GM23338 (cell line): ENCODE data around the gene CFDP1. TPM values are rescaled to one million over a fixed set of nuclear protein-coding genes. Genes with fewer than 3 reads are reported as not detected.
A peak's percentile ranks its signal among the peaks of the same experiment; 100 is the strongest.
"Not testable (repeated sequence)": the region's sequence is repeated elsewhere in the genome, so short reads cannot be mapped to it uniquely, and the experiment has no call there.

Experiments
- ATAC-seq: fragments of 200-7000 bp; cut with Tn5 transposase; 3 replicates; pipeline ENCODE4 v1.9.1; 2020
- DNase-seq: peaks from one replicate; pipeline ENCODE4 v3.0.0-alpha.2; 2015; ENCODE audit warnings: low spot score
- H2AFZ ChIP-seq: fragments of 200-600 bp; sonication (generic); 2 replicates; pipeline ENCODE4 v1.8.0; 2016; ENCODE audit warnings: antibody characterized with exemption, mild to moderate bottlenecking, moderate library complexity
- H3F3A ChIP-seq: fragments of 200-600 bp; sonication (generic); replicated peaks from 2 replicates; pipeline ENCODE4 v1.8.0; 2017; ENCODE audit warnings: antibody characterized with exemption, mixed run types, low read depth
- H3K27ac ChIP-seq: fragments of 200-600 bp; sonication (generic); 2 replicates; pipeline ENCODE4 v1.6.1; 2016; ENCODE audit warnings: low read depth
- H3K27me3 ChIP-seq: fragments of 200-600 bp; sonication (generic); 2 replicates; pipeline ENCODE4 v1.8.0; 2016; ENCODE audit warnings: mild to moderate bottlenecking, mixed run types, moderate library complexity; ENCODE audit not compliant: insufficient read depth
- H3K36me3 ChIP-seq: fragments of 200-600 bp; sonication (generic); 2 replicates; pipeline ENCODE4 v1.8.0; 2016; ENCODE audit warnings: mild to moderate bottlenecking; ENCODE audit not compliant: insufficient read depth
- H3K4me1 ChIP-seq: fragments of 200-600 bp; sonication (generic); 2 replicates; pipeline ENCODE4 v1.8.0; 2016; ENCODE audit warnings: mild to moderate bottlenecking, moderate library complexity; ENCODE audit not compliant: insufficient read depth
- H3K4me2 ChIP-seq: fragments of 200-600 bp; sonication (generic); 2 replicates; pipeline ENCODE4 v1.7.1; 2017; ENCODE audit warnings: mixed run types
- H3K4me3 ChIP-seq: fragments of 200-600 bp; sonication (generic); 2 replicates; pipeline ENCODE4 v1.6.1; 2016; ENCODE audit warnings: mixed run types
- H3K79me2 ChIP-seq: fragments of 200-600 bp; sonication (generic); replicated peaks from 2 replicates; pipeline ENCODE4 v1.8.0; 2017; ENCODE audit warnings: mild to moderate bottlenecking; ENCODE audit not compliant: insufficient read depth
- H3K9me2 ChIP-seq: fragments of 200-600 bp; sonication (generic); 2 replicates; pipeline ENCODE4 v1.8.0; 2017; ENCODE audit not compliant: insufficient read depth
- H4K20me1 ChIP-seq: fragments of 200-600 bp; sonication (generic); replicated peaks from 2 replicates; pipeline ENCODE4 v1.8.0; 2017; ENCODE audit warnings: mild to moderate bottlenecking; ENCODE audit not compliant: insufficient read depth
- H3K27ac Mint-ChIP-seq: 2 replicates; pipeline ENCODE4 v1.8.0; 2020; ENCODE audit warnings: inconsistent platforms, mild to moderate bottlenecking, moderate library complexity, mixed read lengths
- H3K27me3 Mint-ChIP-seq: 3 replicates; pipeline ENCODE4 v1.8.0; 2022; ENCODE audit warnings: low read depth, mild to moderate bottlenecking, moderate library complexity, mixed read lengths, inconsistent platforms; ENCODE audit not compliant: insufficient read depth, poor library complexity
- H3K36me3 Mint-ChIP-seq: 3 replicates; pipeline ENCODE4 v1.8.0; 2021; ENCODE audit warnings: low read depth, mild to moderate bottlenecking, inconsistent platforms, moderate library complexity, mixed read lengths
- H3K4me1 Mint-ChIP-seq: 3 replicates; pipeline ENCODE4 v1.8.0; 2020; ENCODE audit warnings: mild to moderate bottlenecking, inconsistent platforms, mixed read lengths
- H3K4me3 Mint-ChIP-seq: 3 replicates; pipeline ENCODE4 v1.8.0; 2021; ENCODE audit warnings: moderate library complexity, mild to moderate bottlenecking, inconsistent platforms, mixed read lengths
- H3K9me3 Mint-ChIP-seq: 3 replicates; pipeline ENCODE4 v1.8.0; 2020; ENCODE audit warnings: moderate library complexity, mild to moderate bottlenecking, inconsistent platforms, mixed read lengths
- CTCF ChIP-seq, 2 experiments: fragments of 200-600 bp in 1 of 2; sonication (generic) in 1 of 2; conservative IDR thresholded peaks; 2 replicates each; pipeline versions ENCODE4 v1.5.1 to v1.6.1; 2016 to 2017; ENCODE audit warnings: antibody characterized with exemption in 2 of 2, low read depth in 2 of 2, mild to moderate bottlenecking in 2 of 2, moderate library complexity in 1 of 2
- ETS1 ChIP-seq: IDR thresholded peaks from 2 replicates; pipeline ENCODE4 v1.6.1; 2016; ENCODE audit warnings: antibody characterized with exemption
- EZH2 ChIP-seq: fragments of 200-600 bp; sonication (generic); IDR thresholded peaks from one replicate; pipeline ENCODE4 v1.8.0; 2017; ENCODE audit warnings: antibody characterized with exemption, mild to moderate bottlenecking, low read depth; ENCODE audit not compliant: unreplicated experiment
- JUNB ChIP-seq: IDR thresholded peaks from one replicate; pipeline ENCODE4 v1.6.1; 2016; ENCODE audit warnings: antibody characterized with exemption; ENCODE audit not compliant: unreplicated experiment
- NANOG ChIP-seq: IDR thresholded peaks from 2 replicates; pipeline ENCODE4 v1.6.1; 2016; ENCODE audit warnings: antibody characterized with exemption, borderline replicate concordance
- POLR2AphosphoS5 ChIP-seq: IDR thresholded peaks from 2 replicates; pipeline ENCODE4 v1.6.1; 2016; ENCODE audit warnings: antibody characterized with exemption, low read depth
- REST ChIP-seq: IDR thresholded peaks from one replicate; pipeline ENCODE4 v1.6.1; 2018; ENCODE audit warnings: antibody characterized with exemption; ENCODE audit not compliant: unreplicated experiment
- STAT1 ChIP-seq: IDR thresholded peaks from one replicate; pipeline ENCODE4 v1.6.1; 2016; ENCODE audit warnings: antibody characterized with exemption; ENCODE audit not compliant: unreplicated experiment
- ZNF331 ChIP-seq: fragments of 250-450 bp; sonication (Bioruptor Pico); IDR thresholded peaks from 2 replicates; pipeline ENCODE4 v1.5.0; 2020; ENCODE audit warnings: low read depth, mild to moderate bottlenecking, moderate library complexity
- polyA plus RNA-seq: library from polyadenylated mRNA; unstranded; fragments of >200 nt; fragmentation: Nextera tagmentation; extraction: Ambion mirVana; gene quantifications from 2 replicates; pipeline ENCODE4 v1.2.1, GENCODE V29; 2016
- total RNA-seq: library from RNA; depleted of rRNA; stranded (reverse); fragments of >200 nt; shearing (Covaris generic); gene quantifications from 2 replicates; pipeline ENCODE4 v1.2.3, GENCODE V29; 2014

The CFDP1 gene
- total and polyA plus RNA-seq, 2 experiments from 2014 or later = 89.9 to 224 TPM

- no peak overlapping the region for H2AFZ ChIP-seq
- ATAC-seq = no peak; the same call in 2 of the 3 replicates
- H3K36me3 ChIP-seq = no peaks in the 10 kb centered on the region
- no peak for DNase-seq
- Mint-ChIP-seq H3K4me3 (no peak overlapping the region), H3K4me1 (peaks cover 53% of the 10 kb centered on the region), H3K9me3 (no peaks in the 10 kb centered on the region), H3K27ac (no peak overlapping the region), H3K36me3 (peaks cover 7% of the 10 kb centered on the region; the same call in 2 of the 3 replicates), H3K27me3 (peaks cover 7% of the 10 kb centered on the region)
- H3K79me2 ChIP-seq = peaks cover 100% of the 10 kb centered on the region
- H3K27ac ChIP-seq = 0 out of 2 replicates have a peak overlapping the region, but pooled peaks have one; percentile 28
- H3K4me2 ChIP-seq = 0 out of 2 replicates have a peak overlapping the region, but pooled peaks have one; percentile 32
- no peak for TF ChIP-seq ZNF331
- no peak for TF ChIP-seq STAT1
- no peak for TF ChIP-seq NANOG
- no peak for TF ChIP-seq CTCF (conservative IDR thresholded peaks at IDR 0.05; ENCODE audit: low read depth in 2 of 2)
- no peak for TF ChIP-seq EZH2
- H3K4me1 ChIP-seq = peaks cover 26% of the 10 kb centered on the region
- H4K20me1 ChIP-seq = peaks cover 73% of the 10 kb centered on the region
- H3F3A ChIP-seq = no peaks in the 10 kb centered on the region
- no peaks in the 10 kb centered on the region for H3K27me3 ChIP-seq
- no peak overlapping the region for H3K4me3 ChIP-seq
- no peaks in the 10 kb centered on the region for H3K9me2 ChIP-seq
Observed at GRCh38 chr16:75456971-75457370, 23.7 kb upstream of the CFDP1 start.

GRCh38 chr16:75456486-75456885 lies 23.2 kb upstream of the CFDP1 start:
- H3K36me3 Mint-ChIP-seq, H3K27me3 Mint-ChIP-seq, H3K36me3 ChIP-seq, H3K9me2 ChIP-seq, H2AFZ ChIP-seq, H3K4me3 Mint-ChIP-seq, H3K27me3 ChIP-seq, H3K4me2 ChIP-seq, H3F3A ChIP-seq, H3K9me3 Mint-ChIP-seq, H3K4me3 ChIP-seq, DNase-seq: not testable (repeated sequence)
- H3K79me2 ChIP-seq = peaks cover 100% of the 10 kb centered on the region
- peak overlapping the region; percentile 22; the same call in 1 of the 2 replicates for H3K27ac Mint-ChIP-seq
- H3K4me1 ChIP-seq = peaks cover 26% of the 10 kb centered on the region
- peak; percentile 61 for ATAC-seq
- H3K27ac ChIP-seq = 0 out of 2 replicates have a peak overlapping the region, but pooled peaks have one; percentile 28
- H3K4me1 Mint-ChIP-seq = peaks cover 48% of the 10 kb centered on the region
- peaks cover 68% of the 10 kb centered on the region for H4K20me1 ChIP-seq

- H3K4me1 Mint-ChIP-seq = peaks cover 43% of the 10 kb centered on the region
- TF ChIP-seq POLR2AphosphoS5 (no peak), ZNF331 (no peak), JUNB (no peak), REST (no peak), ETS1 (no peak)
Observed at GRCh38 chr16:75455677-75456076, 22.4 kb upstream of the CFDP1 start.

More at GRCh38 chr16:75455677-75456076, 22.4 kb upstream of the CFDP1 start:
- Histone ChIP-seq H3K27ac (peak overlapping the region; percentile 28; the same call in 1 of the 2 replicates), H3K4me3 (no peak overlapping the region), H2AFZ (no peak overlapping the region), H4K20me1 (peaks cover 60% of the 10 kb centered on the region), H3K27me3 (no peaks in the 10 kb centered on the region), H3K9me2 (no peaks in the 10 kb centered on the region), H3F3A (no peaks in the 10 kb centered on the region), H3K79me2 (peaks cover 98% of the 10 kb centered on the region), H3K36me3 (no peaks in the 10 kb centered on the region), H3K4me2 (no peak overlapping the region), H3K4me1 (peaks cover 26% of the 10 kb centered on the region)
- no peak for DNase-seq
- ATAC-seq = peak; percentile 20; the same call in 2 of the 3 replicates
- Mint-ChIP-seq H3K27me3 (peaks cover 7% of the 10 kb centered on the region), H3K36me3 (peaks cover 16% of the 10 kb centered on the region), H3K27ac (no peak overlapping the region; the same call in 1 of the 2 replicates), H3K9me3 (no peaks in the 10 kb centered on the region), H3K4me3 (no peak overlapping the region)
